ENCODE measurements around the gene GALK2.

DNA sequence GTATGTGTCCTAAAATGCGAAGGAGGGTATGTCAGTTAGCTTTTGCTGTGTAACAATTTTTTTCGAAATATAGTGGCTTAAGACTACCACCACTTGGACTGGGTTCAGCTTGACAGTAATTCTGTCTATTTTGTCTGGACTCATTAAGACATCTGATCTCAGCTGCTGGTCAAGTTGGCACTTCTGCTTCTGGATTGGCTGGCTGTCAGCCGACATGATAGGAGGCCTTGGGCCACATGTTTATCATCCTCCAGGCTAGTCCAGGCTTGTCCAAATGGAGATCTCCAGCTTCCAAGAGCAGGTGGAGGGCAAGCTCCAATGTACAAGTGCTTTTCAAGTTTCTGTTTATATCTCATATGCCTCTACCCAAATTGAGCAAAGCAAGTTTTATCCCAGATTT, 95.9 kb downstream of the GALK2 start:
- TF ChIP-seq, protein P1, sequence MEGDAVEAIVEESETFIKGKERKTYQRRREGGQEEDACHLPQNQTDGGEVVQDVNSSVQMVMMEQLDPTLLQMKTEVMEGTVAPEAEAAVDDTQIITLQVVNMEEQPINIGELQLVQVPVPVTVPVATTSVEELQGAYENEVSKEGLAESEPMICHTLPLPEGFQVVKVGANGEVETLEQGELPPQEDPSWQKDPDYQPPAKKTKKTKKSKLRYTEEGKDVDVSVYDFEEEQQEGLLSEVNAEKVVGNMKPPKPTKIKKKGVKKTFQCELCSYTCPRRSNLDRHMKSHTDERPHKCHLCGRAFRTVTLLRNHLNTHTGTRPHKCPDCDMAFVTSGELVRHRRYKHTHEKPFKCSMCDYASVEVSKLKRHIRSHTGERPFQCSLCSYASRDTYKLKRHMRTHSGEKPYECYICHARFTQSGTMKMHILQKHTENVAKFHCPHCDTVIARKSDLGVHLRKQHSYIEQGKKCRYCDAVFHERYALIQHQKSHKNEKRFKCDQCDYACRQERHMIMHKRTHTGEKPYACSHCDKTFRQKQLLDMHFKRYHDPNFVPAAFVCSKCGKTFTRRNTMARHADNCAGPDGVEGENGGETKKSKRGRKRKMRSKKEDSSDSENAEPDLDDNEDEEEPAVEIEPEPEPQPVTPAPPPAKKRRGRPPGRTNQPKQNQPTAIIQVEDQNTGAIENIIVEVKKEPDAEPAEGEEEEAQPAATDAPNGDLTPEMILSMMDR (conservative IDR thresholded peaks at IDR 0.05; ENCODE audit: low read depth, low read length), result no peak
- TF ChIP-seq RAD21 (IDR thresholded peaks at IDR 0.05; ENCODE audit: low read length), result no peak
- no peak for TF ChIP-seq SMC3 (IDR thresholded peaks at IDR 0.05; ENCODE audit: low read depth, low read length)
- TF ChIP-seq RCOR1 (IDR thresholded peaks at IDR 0.05; ENCODE audit: insufficient replicate concordance, low read length), result no peak
- TF ChIP-seq BHLHE40 (IDR thresholded peaks at IDR 0.05; ENCODE audit: low read depth, low read length), result no peak
- TF ChIP-seq POLR2A (IDR thresholded peaks at IDR 0.05; ENCODE audit: low read depth, low read length), result no peak
- no peak for TF ChIP-seq CEBPB (IDR thresholded peaks at IDR 0.05; ENCODE audit: low read depth, low read length)
